Neural crest cell (in vitro differentiated cells): ENCODE data around the gene SLIT3. TPM values are rescaled to one million over a fixed set of nuclear protein-coding genes. Genes with fewer than 3 reads are reported as not detected.

Experiments used
- DNase-seq: peaks from one replicate; pipeline ENCODE4 v3.0.0; 2021; ENCODE audit warnings: low read depth, mixed read lengths, low spot score
- H3K27ac Mint-ChIP-seq: one replicate; pipeline ENCODE4 v1.8.0; 2021; ENCODE audit warnings: mild to moderate bottlenecking, mixed read lengths; ENCODE audit not compliant: unreplicated experiment
- H3K27me3 Mint-ChIP-seq: 2 replicates; pipeline ENCODE4 v1.8.0; 2021; ENCODE audit warnings: low read depth, mild to moderate bottlenecking, mixed read lengths
- H3K36me3 Mint-ChIP-seq: 2 replicates; pipeline ENCODE4 v1.8.0; 2021; ENCODE audit warnings: low read depth, mild to moderate bottlenecking, mixed read lengths
- H3K4me1 Mint-ChIP-seq: 2 replicates; pipeline ENCODE4 v1.8.0; 2021; ENCODE audit warnings: mixed read lengths
- H3K4me3 Mint-ChIP-seq: one replicate; pipeline ENCODE4 v1.8.0; 2021; ENCODE audit warnings: mild to moderate bottlenecking, mixed read lengths
- H3K9me3 Mint-ChIP-seq: 2 replicates; pipeline ENCODE4 v1.8.0; 2021; ENCODE audit warnings: mixed read lengths
- long read RNA-seq: library from polyadenylated mRNA; unstranded; transcript quantifications from one replicate; pipeline ENCODE4 v2.0.0, GENCODE V29; 2020
- total RNA-seq: library from RNA; stranded (reverse); gene quantifications from 2 replicates; pipeline ENCODE4 v1.2.1, GENCODE V29; 2021
- TF ChIP-seq, protein P1 (sequence below): fragments of 200-600 bp; sonication (generic); conservative IDR thresholded peaks from 2 replicates; pipeline ENCODE4 v1.5.0; 2021; ENCODE audit warnings: antibody characterized with exemption, mild to moderate bottlenecking

Gene SLIT3
- 12.6 and 13.3 TPM in 2 replicates for total RNA-seq
- long read RNA-seq, partial matches to known transcripts = 2 of 3 reads
- long read RNA-seq, other reads (novel, unspliced or antisense) = 1 of 3 reads

GRCh38 chr5:169300468-169301385 is at the start of gene SLIT3:
Gene SLIT3, minus strand, starts transcription at chr5:169301139. Its CDS starts 430 bp downstream, at chr5:169300709.
- peaks cover 84% of the 10 kb centered on the region for H3K27me3 Mint-ChIP-seq
- TF ChIP-seq, protein P1, sequence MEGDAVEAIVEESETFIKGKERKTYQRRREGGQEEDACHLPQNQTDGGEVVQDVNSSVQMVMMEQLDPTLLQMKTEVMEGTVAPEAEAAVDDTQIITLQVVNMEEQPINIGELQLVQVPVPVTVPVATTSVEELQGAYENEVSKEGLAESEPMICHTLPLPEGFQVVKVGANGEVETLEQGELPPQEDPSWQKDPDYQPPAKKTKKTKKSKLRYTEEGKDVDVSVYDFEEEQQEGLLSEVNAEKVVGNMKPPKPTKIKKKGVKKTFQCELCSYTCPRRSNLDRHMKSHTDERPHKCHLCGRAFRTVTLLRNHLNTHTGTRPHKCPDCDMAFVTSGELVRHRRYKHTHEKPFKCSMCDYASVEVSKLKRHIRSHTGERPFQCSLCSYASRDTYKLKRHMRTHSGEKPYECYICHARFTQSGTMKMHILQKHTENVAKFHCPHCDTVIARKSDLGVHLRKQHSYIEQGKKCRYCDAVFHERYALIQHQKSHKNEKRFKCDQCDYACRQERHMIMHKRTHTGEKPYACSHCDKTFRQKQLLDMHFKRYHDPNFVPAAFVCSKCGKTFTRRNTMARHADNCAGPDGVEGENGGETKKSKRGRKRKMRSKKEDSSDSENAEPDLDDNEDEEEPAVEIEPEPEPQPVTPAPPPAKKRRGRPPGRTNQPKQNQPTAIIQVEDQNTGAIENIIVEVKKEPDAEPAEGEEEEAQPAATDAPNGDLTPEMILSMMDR = peak; percentile 20
- no peak within 1 kb of the TSS for H3K27ac Mint-ChIP-seq

DNA sequence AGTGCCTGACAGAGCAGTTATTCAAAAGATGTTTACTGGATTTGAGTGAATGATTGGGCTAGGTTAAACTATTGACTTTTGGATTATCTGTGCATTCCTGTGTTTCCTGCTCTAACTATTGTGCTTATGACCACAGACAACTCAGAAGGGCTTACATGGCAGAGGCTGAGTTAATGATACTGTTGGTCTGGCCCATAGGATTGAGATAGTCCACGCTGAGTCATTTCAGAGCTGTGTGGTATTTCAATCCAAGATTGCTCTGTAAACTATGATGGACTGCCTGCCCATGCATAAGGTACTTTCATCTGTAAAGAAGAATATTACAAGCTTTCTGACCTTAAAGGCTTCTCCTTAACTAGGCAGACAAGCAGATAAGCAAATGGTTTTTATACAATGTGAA is 49.1 kb upstream of the SLIT3 start:
- H3K27me3 Mint-ChIP-seq = peaks cover 39% of the 10 kb centered on the region
- no peak for DNase-seq
- TF ChIP-seq, protein P1 = no peak
- no peak overlapping the region for H3K27ac Mint-ChIP-seq
- no peaks in the 10 kb centered on the region for H3K36me3 Mint-ChIP-seq
- H3K4me1 Mint-ChIP-seq = no peaks in the 10 kb centered on the region
- no peaks in the 10 kb centered on the region for H3K9me3 Mint-ChIP-seq
- H3K4me3 Mint-ChIP-seq = no peak overlapping the region

More at GRCh38 chr5:169300468-169301385, at the start of gene SLIT3:
- Mint-ChIP-seq H3K9me3 (no peaks in the 10 kb centered on the region), H3K4me1 (peaks cover 23% of the 10 kb centered on the region), H3K36me3 (no peaks in the 10 kb centered on the region), H3K4me3 (peak within 1 kb of the TSS; percentile 82)
- DNase-seq = peak; percentile 30

- TF ChIP-seq, protein P1 = no peak
- Mint-ChIP-seq H3K27me3 (peaks cover 50% of the 10 kb centered on the region), H3K4me3 (no peak overlapping the region), H3K9me3 (no peaks in the 10 kb centered on the region), H3K36me3 (no peaks in the 10 kb centered on the region), H3K4me1 (no peaks in the 10 kb centered on the region), H3K27ac (no peak overlapping the region)
- DNase-seq = no peak
These were observed 46.8 kb upstream of the SLIT3 start for GRCh38 chr5:169347786-169348185.

- H3K36me3 Mint-ChIP-seq = no peaks in the 10 kb centered on the region
- no peak overlapping the region for H3K27ac Mint-ChIP-seq
- no peaks in the 10 kb centered on the region for H3K9me3 Mint-ChIP-seq
- no peak for DNase-seq
- H3K4me3 Mint-ChIP-seq = no peak overlapping the region
- peaks cover 39% of the 10 kb centered on the region for H3K27me3 Mint-ChIP-seq
- no peaks in the 10 kb centered on the region for H3K4me1 Mint-ChIP-seq
- TF ChIP-seq, protein P1 = no peak
These were observed 43.7 kb upstream of the SLIT3 start for GRCh38 chr5:169344629-169345028.

DNA sequence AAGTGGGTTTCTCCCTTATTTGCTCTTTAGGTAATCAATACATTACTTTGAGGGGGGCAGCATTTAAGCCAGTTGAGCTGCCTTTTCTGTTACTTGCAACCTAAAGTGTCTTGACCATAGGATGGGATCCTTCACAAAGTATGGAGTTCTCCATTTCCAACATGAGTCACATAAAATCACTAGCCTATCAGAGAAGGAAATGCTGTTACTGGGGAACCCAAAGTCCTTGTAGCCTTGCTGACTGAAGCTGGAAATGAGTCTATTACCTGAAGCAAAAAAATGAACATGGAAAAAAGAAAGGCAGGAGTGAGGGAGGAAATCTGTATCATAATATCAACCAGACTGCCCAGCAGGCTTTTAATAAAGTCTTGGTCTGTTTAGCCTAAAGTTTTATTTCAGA is 42.8 kb upstream of the SLIT3 start:
- Mint-ChIP-seq H3K27ac (no peak overlapping the region), H3K4me1 (no peaks in the 10 kb centered on the region), H3K36me3 (no peaks in the 10 kb centered on the region), H3K9me3 (no peaks in the 10 kb centered on the region), H3K27me3 (peaks cover 40% of the 10 kb centered on the region), H3K4me3 (no peak overlapping the region)
- TF ChIP-seq, protein P1 = no peak
- no peak for DNase-seq
